GM12873 (cell line): ENCODE measurements around the gene ACSL6.

Experiments
- TF ChIP-seq, protein P1 (sequence below): IDR thresholded peaks from 2 replicates; pipeline ENCODE4 v1.5.1; 2012; ENCODE audit warnings: low read depth, mild to moderate bottlenecking, moderate library complexity, low read length, control low read depth; ENCODE audit not compliant: insufficient read depth; ENCODE audit errors: missing control alignments

ACSL6 gene

GRCh38 chr5:132011622-132012343 lies at the start of gene ACSL6:
Gene ACSL6 (minus strand): TSS chr5:132011658. CDS start chr5:132011553, 105 bp downstream.
- TF ChIP-seq, protein P1, sequence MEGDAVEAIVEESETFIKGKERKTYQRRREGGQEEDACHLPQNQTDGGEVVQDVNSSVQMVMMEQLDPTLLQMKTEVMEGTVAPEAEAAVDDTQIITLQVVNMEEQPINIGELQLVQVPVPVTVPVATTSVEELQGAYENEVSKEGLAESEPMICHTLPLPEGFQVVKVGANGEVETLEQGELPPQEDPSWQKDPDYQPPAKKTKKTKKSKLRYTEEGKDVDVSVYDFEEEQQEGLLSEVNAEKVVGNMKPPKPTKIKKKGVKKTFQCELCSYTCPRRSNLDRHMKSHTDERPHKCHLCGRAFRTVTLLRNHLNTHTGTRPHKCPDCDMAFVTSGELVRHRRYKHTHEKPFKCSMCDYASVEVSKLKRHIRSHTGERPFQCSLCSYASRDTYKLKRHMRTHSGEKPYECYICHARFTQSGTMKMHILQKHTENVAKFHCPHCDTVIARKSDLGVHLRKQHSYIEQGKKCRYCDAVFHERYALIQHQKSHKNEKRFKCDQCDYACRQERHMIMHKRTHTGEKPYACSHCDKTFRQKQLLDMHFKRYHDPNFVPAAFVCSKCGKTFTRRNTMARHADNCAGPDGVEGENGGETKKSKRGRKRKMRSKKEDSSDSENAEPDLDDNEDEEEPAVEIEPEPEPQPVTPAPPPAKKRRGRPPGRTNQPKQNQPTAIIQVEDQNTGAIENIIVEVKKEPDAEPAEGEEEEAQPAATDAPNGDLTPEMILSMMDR, result no peak

DNA sequence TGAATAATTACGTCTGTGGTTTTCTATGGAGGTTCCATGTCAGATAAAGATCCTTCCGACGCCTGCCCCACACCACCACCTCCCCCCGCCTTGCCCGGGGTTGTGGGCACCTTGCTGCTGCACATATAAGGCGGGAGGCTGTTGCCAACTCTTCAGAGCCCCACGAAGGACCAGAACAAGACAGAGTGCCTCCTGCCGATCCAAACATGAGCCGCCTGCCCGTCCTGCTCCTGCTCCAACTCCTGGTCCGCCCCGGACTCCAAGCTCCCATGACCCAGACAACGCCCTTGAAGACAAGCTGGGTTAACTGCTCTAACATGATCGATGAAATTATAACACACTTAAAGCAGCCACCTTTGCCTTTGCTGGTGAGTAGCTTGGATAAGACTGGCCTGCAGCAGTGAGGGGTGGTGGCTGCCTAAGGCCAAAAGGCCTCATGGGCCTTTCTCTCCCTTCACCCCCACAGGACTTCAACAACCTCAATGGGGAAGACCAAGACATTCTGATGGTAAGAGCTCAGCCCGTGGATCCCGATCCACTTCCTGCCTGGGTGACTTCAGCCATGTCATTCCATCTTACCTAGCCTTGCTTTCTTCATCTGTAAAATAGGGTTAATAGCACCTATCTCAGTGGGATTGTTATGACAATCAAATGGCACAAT lies 49.2 kb upstream of the ACSL6 start, which contains the start of gene IL3:
IL3 (plus strand) TSS at position 155 of the 661 bp plus-strand sequence; CDS start at position 207, 52 bp downstream.
- TF ChIP-seq, protein P1, result no peak

GRCh38 chr5:132059696-132060500 lies 48.4 kb upstream of the ACSL6 start:
- TF ChIP-seq, protein P1, result no peak

GRCh38 chr5:132059043-132059695 lies 47.7 kb upstream of the ACSL6 start:
- TF ChIP-seq, protein P1, result no peak

DNA sequence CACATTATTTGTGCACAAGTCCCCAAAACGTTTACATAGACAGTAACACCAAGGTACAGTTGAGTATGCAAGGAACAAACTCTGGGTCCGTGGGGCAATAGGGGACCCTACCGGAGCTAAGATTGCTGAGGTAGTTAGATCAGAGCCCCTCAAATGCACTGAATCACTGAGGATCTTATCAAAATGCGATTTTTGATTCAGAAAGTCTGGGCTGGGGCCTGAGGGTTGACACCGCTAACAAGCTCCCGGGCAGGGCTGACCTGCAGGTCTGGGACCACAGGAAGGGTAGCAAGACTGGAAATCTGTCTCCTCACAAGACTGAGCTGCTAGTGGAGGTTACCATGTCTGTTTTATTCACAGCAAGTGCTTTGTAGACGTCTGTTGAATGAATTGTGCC lies 47.2 kb upstream of the ACSL6 start:
- TF ChIP-seq, protein P1, result no peak

DNA sequence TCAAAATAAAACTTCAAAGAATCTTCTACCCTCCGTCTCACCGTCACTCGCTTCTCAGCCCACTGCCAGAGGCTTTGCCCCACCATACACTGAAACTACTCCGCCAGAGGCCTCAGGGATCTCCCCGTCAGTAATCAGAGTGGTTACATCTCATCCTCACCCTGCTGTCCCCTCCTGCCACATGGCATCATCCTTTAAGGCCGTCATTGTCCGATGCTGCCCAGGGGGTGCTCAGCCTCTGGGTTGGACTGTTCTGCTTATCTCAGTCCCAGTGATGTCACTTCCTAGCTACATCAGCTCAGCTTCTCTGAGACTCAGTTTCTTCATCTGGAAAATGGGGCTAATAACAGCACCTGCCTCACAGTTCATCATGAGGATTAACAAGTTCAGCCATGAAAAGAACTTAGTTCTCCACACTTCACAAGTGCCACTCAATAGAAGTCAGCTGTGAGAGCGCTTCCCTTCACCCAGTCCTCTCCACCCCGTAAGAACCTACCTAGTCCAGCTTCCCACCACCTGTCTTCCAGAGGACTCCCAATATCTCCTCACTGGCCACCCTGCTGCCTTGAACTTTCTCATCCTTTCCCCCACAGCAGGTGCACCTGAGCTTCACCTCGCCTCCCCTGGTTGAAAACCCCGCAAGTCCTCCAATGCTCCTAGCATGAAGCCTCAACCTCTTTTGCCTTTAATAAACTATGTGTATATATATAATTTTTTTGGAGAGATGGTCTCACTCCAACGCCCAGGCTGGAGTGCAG lies 46.2 kb upstream of the ACSL6 start:
- TF ChIP-seq, protein P1, result no peak
